AG04449 (cell line): ENCODE results near the gene SEMA5A.

Experiments used
- CTCF ChIA-PET: fragments of 350-600 bp; formaldehyde crosslinking; extraction: SDS; loops from one replicate; lab custom pipeline; 2021; ENCODE audit warnings: antibody characterized with exemption; lab: Yijun Ruan, JAX
- POLR2A ChIA-PET: fragments of 400-600, 350-600 bp; formaldehyde crosslinking; extraction: SDS; loops from one replicate; lab custom pipeline; 2020; ENCODE audit warnings: antibody characterized with exemption, inconsistent platforms; lab: Yijun Ruan, JAX
- DNase-seq: peaks from one replicate; pipeline ENCODE4 v3.0.0-alpha.2; 2010; ENCODE audit warnings: low read depth, low spot score
- H3K4me3 ChIP-seq: 2 replicates; pipeline ENCODE4 v1.5.1; 2011; ENCODE audit warnings: low read depth, mild to moderate bottlenecking, control low read depth, low read length
- CTCF ChIP-seq: IDR thresholded peaks from one replicate; pipeline ENCODE4 v1.5.1; 2011; ENCODE audit warnings: mild to moderate bottlenecking, moderate library complexity, low read length, control low read depth, inconsistent platforms; ENCODE audit not compliant: insufficient read depth; ENCODE audit errors: missing control alignments

Gene SEMA5A

GRCh38 chr5:9545992-9546851, at the start of gene SEMA5A:
TSS of gene SEMA5A (minus strand) at chr5:9546075. CDS start at chr5:9379946, 166,129 bp downstream.
- CTCF ChIA-PET = interaction anchor here (4.8 kb wide), 1 partner anchor 203 kb away, joined by 19 read pairs; no protein-coding TSS in a partner anchor
- peak; percentile 14 for TF ChIP-seq CTCF
- no peak for DNase-seq
- peak within 1 kb of the TSS; percentile 93 for H3K4me3 ChIP-seq
- POLR2A ChIA-PET = no interaction called here

- DNase-seq = no peak
- no peak for TF ChIP-seq CTCF
- CTCF ChIA-PET = no interaction called here
- H3K4me3 ChIP-seq = no peak overlapping the region
- POLR2A ChIA-PET = no interaction called here
Measured at GRCh38 chr5:9594913-9595312, 49.0 kb upstream of the SEMA5A start.

- no peak overlapping the region for H3K4me3 ChIP-seq
- no peak for TF ChIP-seq CTCF
- ChIA-PET POLR2A (no interaction called here), CTCF (interaction anchor here (1.0 to 1.1 kb wide), 2 partner anchors 8 kb away, joined by 3 read pairs; no protein-coding TSS in a partner anchor)
- DNase-seq = no peak
Measured at GRCh38 chr5:9589049-9589835, 43.4 kb upstream of the SEMA5A start.

- no peak overlapping the region for H3K4me3 ChIP-seq
- ChIA-PET POLR2A (no interaction called here), CTCF (interaction anchor here (1.0 to 1.1 kb wide), 2 partner anchors 7 to 9 kb away, joined by 3 read pairs; no protein-coding TSS in a partner anchor)
- no peak for DNase-seq
- no peak for TF ChIP-seq CTCF
Measured at GRCh38 chr5:9588254-9588653, 42.4 kb upstream of the SEMA5A start.

GRCh38 chr5:9587135-9587534, 41.3 kb upstream of the SEMA5A start:
- POLR2A ChIA-PET = no interaction called here
- DNase-seq = no peak
- no peak overlapping the region for H3K4me3 ChIP-seq
- CTCF ChIA-PET = no interaction called here
- no peak for TF ChIP-seq CTCF

GRCh38 chr5:9582406-9582805, 36.5 kb upstream of the SEMA5A start:
- CTCF ChIA-PET = interaction anchor here (0.9 to 1.1 kb wide), 2 partner anchors 32 to 38 kb away, joined by 3 to 4 read pairs; no protein-coding TSS in a partner anchor
- no peak for DNase-seq
- TF ChIP-seq CTCF = no peak
- POLR2A ChIA-PET = no interaction called here
- H3K4me3 ChIP-seq = no peak overlapping the region
